Bronchial epithelial cell (primary cell): Measurements from ENCODE around the gene FBF1. TPM values are rescaled to one million over a fixed set of nuclear protein-coding genes. Genes with fewer than 3 reads are reported as not detected.
A peak's percentile ranks its signal among the peaks of the same experiment; 100 is the strongest.

Source experiments
- DNase-seq: peaks from one replicate; pipeline ENCODE4 v3.0.0-alpha.2; 2010; ENCODE audit warnings: low read depth
- FAIRE-seq: peaks from 2 replicates; lab custom pipeline; 2011; peaks lifted over from hg19 to GRCh38; lab: Jason Lieb, UNC
- H3K27me3 ChIP-seq: 2 replicates; pipeline ENCODE4 v1.5.1; 2011; ENCODE audit warnings: low read length; ENCODE audit not compliant: control insufficient read depth, insufficient read depth
- H3K36me3 ChIP-seq: 2 replicates; pipeline ENCODE4 v1.5.1; 2011; ENCODE audit warnings: low read length; ENCODE audit not compliant: control insufficient read depth, insufficient read depth
- H3K4me3 ChIP-seq: 2 replicates; pipeline ENCODE4 v1.5.1; 2011; ENCODE audit warnings: mild to moderate bottlenecking, low read depth, low read length, control low read depth
- CTCF ChIP-seq: IDR thresholded peaks from 2 replicates; pipeline ENCODE4 v1.5.1; 2011; ENCODE audit warnings: mild to moderate bottlenecking, moderate library complexity, low read length, control low read depth, inconsistent platforms; ENCODE audit not compliant: insufficient read depth, severe bottlenecking
- total RNA-seq: library from RNA; depleted of rRNA; stranded (reverse); fragments of >200 nt; gene quantifications from 2 replicates; pipeline ENCODE4 v1.2.1, GENCODE V29; 2014

FBF1 gene
- 10.5 and 16.0 TPM in 2 replicates for total RNA-seq

GRCh38 chr17:75940727-75941441, at the start of gene FBF1:
TSS of gene FBF1 (minus strand) at chr17:75941042. CDS start at chr17:75938149, 2,893 bp downstream.
- Histone ChIP-seq H3K4me3 (peak within 1 kb of the TSS; percentile 64), H3K36me3 (no peaks in the 10 kb centered on the region), H3K27me3 (no peaks in the 10 kb centered on the region)
- peak; percentile 87 for DNase-seq
- FAIRE-seq = no peak
- peak; percentile 2 for TF ChIP-seq CTCF

GRCh38 chr17:75987041-75987440, 46.2 kb upstream of the FBF1 start:
- H3K27me3 ChIP-seq = no peaks in the 10 kb centered on the region
- DNase-seq (no peak), FAIRE-seq (no peak)
- TF ChIP-seq CTCF = no peak
- H3K36me3 ChIP-seq = peaks cover 6% of the 10 kb centered on the region
- H3K4me3 ChIP-seq = no peak overlapping the region

- no peak for FAIRE-seq
- Histone ChIP-seq H3K27me3 (no peaks in the 10 kb centered on the region), H3K36me3 (peaks cover 2% of the 10 kb centered on the region), H3K4me3 (no peak overlapping the region)
- DNase-seq = no peak
- TF ChIP-seq CTCF = no peak
Observed at GRCh38 chr17:75985986-75986385, 45.1 kb upstream of the FBF1 start.

- DNase-seq = peak; percentile 63
- FAIRE-seq = no peak
- Histone ChIP-seq H3K27me3 (no peaks in the 10 kb centered on the region), H3K36me3 (peaks cover 2% of the 10 kb centered on the region), H3K4me3 (no peak overlapping the region)
- TF ChIP-seq CTCF = no peak
Observed at GRCh38 chr17:75983501-75984181, 42.8 kb upstream of the FBF1 start.

GRCh38 chr17:75981019-75981615, 40.3 kb upstream of the FBF1 start:
- Histone ChIP-seq H3K4me3 (no peak overlapping the region), H3K36me3 (no peaks in the 10 kb centered on the region), H3K27me3 (no peaks in the 10 kb centered on the region)
- DNase-seq (no peak), FAIRE-seq (no peak)
- no peak for TF ChIP-seq CTCF
